IMR-90 (cell line): ENCODE results near the gene BAZ1A. TPM values are rescaled to one million over a fixed set of nuclear protein-coding genes. Genes with fewer than 3 reads are reported as not detected.

ENCODE experiments used
- ATAC-seq: fragments of 200-7000 bp; cut with Tn5 transposase; 2 replicates; pipeline ENCODE4 v1.9.1; 2020; ENCODE audit warnings: low read depth, mild to moderate bottlenecking, moderate library complexity
- BruUV-seq: library from RNA; stranded (reverse); fragments of 400-500 nt; replicated peaks from 2 replicates; lab custom pipeline; 2021; lab: Mats Ljungman, UMichigan
- CTCF ChIA-PET: fragments of 300-600 bp; formaldehyde crosslinking; extraction: SDS; loops from one replicate; lab custom pipeline; 2021; ENCODE audit warnings: antibody characterized with exemption; lab: Yijun Ruan, JAX
- POLR2A ChIA-PET: fragments of 300-600 bp; sonication (Branson Sonifier 250); formaldehyde crosslinking; loops from one replicate; lab custom pipeline; 2022; ENCODE audit warnings: antibody characterized with exemption; ENCODE audit not compliant: unreplicated experiment; lab: Charles Lee
- DNase-seq: peaks from one replicate; pipeline ENCODE4 v3.0.0; 2013
- H2AFZ ChIP-seq: replicated peaks from 2 replicates; pipeline ENCODE3; 2013; ENCODE audit warnings: low read length, mild to moderate bottlenecking; ENCODE audit not compliant: poor library complexity
- H2AK5ac ChIP-seq: 2 replicates; pipeline ENCODE4 v1.6.1; 2013; ENCODE audit warnings: low read depth, low read length, inconsistent platforms
- H2AK9ac ChIP-seq: replicated peaks from 2 replicates; pipeline ENCODE3; 2013; ENCODE audit warnings: mild to moderate bottlenecking, low read depth, low read length, moderate library complexity; ENCODE audit not compliant: poor library complexity
- H2BK120ac ChIP-seq: 2 replicates; pipeline ENCODE4 v1.6.1; 2013; ENCODE audit warnings: low read depth, low read length, inconsistent platforms
- H2BK15ac ChIP-seq: 3 replicates; pipeline ENCODE4 v1.6.1; 2013; ENCODE audit warnings: low read depth, low read length, inconsistent platforms
- H2BK20ac ChIP-seq: 2 replicates; pipeline ENCODE4 v1.6.1; 2013; ENCODE audit warnings: low read depth, mild to moderate bottlenecking, inconsistent platforms, low read length, moderate library complexity
- H2BK5ac ChIP-seq: 2 replicates; pipeline ENCODE4 v1.6.1; 2013; ENCODE audit warnings: mild to moderate bottlenecking, low read depth, low read length, inconsistent platforms; ENCODE audit not compliant: poor library complexity, severe bottlenecking
- H3K14ac ChIP-seq: replicated peaks from 2 replicates; pipeline ENCODE4 v1.6.1; 2013; ENCODE audit warnings: low read depth, low read length, inconsistent platforms
- H3K18ac ChIP-seq: 2 replicates; pipeline ENCODE4 v1.6.1; 2013; ENCODE audit warnings: low read depth, low read length, control low read depth
- H3K23ac ChIP-seq: 2 replicates; pipeline ENCODE4 v1.6.1; 2013; ENCODE audit warnings: low read depth, low read length, inconsistent platforms
- H3K27ac ChIP-seq: 2 replicates; pipeline ENCODE4 v1.5.1; 2013; ENCODE audit warnings: mild to moderate bottlenecking, control low read depth, low read length; ENCODE audit not compliant: insufficient read depth
- H3K27me3 ChIP-seq: 2 replicates; pipeline ENCODE4 v1.6.1; 2013; ENCODE audit warnings: low read length; ENCODE audit not compliant: control insufficient read depth, insufficient read depth
- H3K36me3 ChIP-seq: 2 replicates; pipeline ENCODE4 v1.6.1; 2013; ENCODE audit warnings: low read length, mixed read lengths; ENCODE audit not compliant: control insufficient read depth, insufficient read depth
- H3K4ac ChIP-seq: 2 replicates; pipeline ENCODE4 v1.6.1; 2013; ENCODE audit warnings: low read depth, low read length, inconsistent platforms
- H3K4me1 ChIP-seq: 2 replicates; pipeline ENCODE4 v1.6.1; 2013; ENCODE audit warnings: low read length, mixed read lengths; ENCODE audit not compliant: control insufficient read depth, insufficient read depth
- H3K4me2 ChIP-seq: 2 replicates; pipeline ENCODE4 v1.6.1; 2013; ENCODE audit warnings: low read depth, mild to moderate bottlenecking, control low read depth, low read length, moderate library complexity
- H3K4me3 ChIP-seq: 2 replicates; pipeline ENCODE4 v1.5.1; 2013; ENCODE audit warnings: low read depth, mild to moderate bottlenecking, control low read depth, low read length, moderate library complexity; ENCODE audit not compliant: insufficient read depth
- H3K56ac ChIP-seq: 2 replicates; pipeline ENCODE4 v1.6.1; 2013; ENCODE audit warnings: low read length, inconsistent platforms; ENCODE audit not compliant: insufficient read depth; ENCODE audit errors: extremely low read depth
- H3K79me1 ChIP-seq, 2 experiments: 2 replicates each; pipeline ENCODE4 v1.6.1; 2013; ENCODE audit warnings: low read length in 2 of 2, inconsistent platforms in 1 of 2, low read depth in 1 of 2
- H3K9ac ChIP-seq: 2 replicates; pipeline ENCODE4 v1.6.1; 2013; ENCODE audit warnings: low read depth, low read length, control low read depth
- H3K9me1 ChIP-seq: 2 replicates; pipeline ENCODE4 v1.6.1; 2013; ENCODE audit warnings: low read length, inconsistent platforms; ENCODE audit not compliant: insufficient read depth
- H3K9me3 ChIP-seq: 2 replicates; pipeline ENCODE4 v1.6.1; 2013; ENCODE audit warnings: low read length; ENCODE audit not compliant: control insufficient read depth, insufficient read depth
- H4K20me1 ChIP-seq: 2 replicates; pipeline ENCODE4 v1.6.1; 2013; ENCODE audit warnings: low read length, inconsistent platforms; ENCODE audit not compliant: insufficient read depth
- H4K5ac ChIP-seq: 2 replicates; pipeline ENCODE4 v1.6.1; 2013; ENCODE audit warnings: mild to moderate bottlenecking, low read depth, low read length, control low read depth
- H4K8ac ChIP-seq, 2 experiments: 2 replicates each; pipeline ENCODE4 v1.6.1; 2013; ENCODE audit warnings: low read depth in 2 of 2, low read length in 2 of 2, control low read depth in 1 of 2, inconsistent platforms in 1 of 2
- H4K91ac ChIP-seq: 2 replicates; pipeline ENCODE4 v1.6.1; 2013; ENCODE audit warnings: low read depth, low read length, inconsistent platforms; ENCODE audit not compliant: insufficient read depth
- ELK1 ChIP-seq: fragments of 150-350 bp; IDR thresholded peaks from 2 replicates; pipeline ENCODE4 v1.6.1; 2016; ENCODE audit warnings: low read depth, mild to moderate bottlenecking, low read length, moderate library complexity, borderline replicate concordance
- MXI1 ChIP-seq: IDR thresholded peaks from 2 replicates; pipeline ENCODE4 v1.6.1; 2012; ENCODE audit warnings: low read depth, mild to moderate bottlenecking, low read length, moderate library complexity, borderline replicate concordance
- NFE2L2 ChIP-seq: fragments of 150-350 bp; IDR thresholded peaks from 2 replicates; pipeline ENCODE4 v1.6.1; 2016; ENCODE audit warnings: low read depth, mild to moderate bottlenecking, low read length
- RAD21 ChIP-seq: IDR thresholded peaks from 2 replicates; pipeline ENCODE4 v1.6.1; 2012; ENCODE audit warnings: low read length, improper control_type of control experiment
- RFX5 ChIP-seq: IDR thresholded peaks from 2 replicates; pipeline ENCODE4 v1.8.0; 2012; ENCODE audit warnings: low read depth, mild to moderate bottlenecking, low read length, moderate library complexity
- WGBS, 2 experiments: methylation state at CpG; one replicate each; pipeline versions ENCODE4 v1.1.5 to v1.1.7; 2013; ENCODE audit warnings: missing lambda C conversion rate in 2 of 2; ENCODE audit not compliant: insufficient read length in 1 of 2; ENCODE audit errors: extremely low coverage in 2 of 2; 5-methylcytosine and 5-hydroxymethylcytosine counted together
- dilution Hi-C: fragments of 300-500 bp; cut with HindIII; formaldehyde crosslinking; loops from one replicate; pipeline ENCODE4 v1.14.3; 2018; ENCODE audit warnings: low sequenced_read_pairs; ENCODE audit not compliant: unreplicated experiment
- in situ Hi-C: fragments of 300-500 bp; cut with MboI; formaldehyde crosslinking; loops from 3 replicates; pipeline ENCODE4 v1.14.3; 2019; ENCODE audit warnings: low sequenced_read_pairs, inconsistent platforms, mixed read lengths
- intact Hi-C: fragments of 100-400 bp; cut with micrococcal nuclease; formaldehyde crosslinking; loops from 2 replicates; pipeline ENCODE4 v1.10.0; 2022
- polyA plus RNA-seq, 3 experiments: library from polyadenylated mRNA; depleted of rRNA; stranded (reverse); fragments of >200 nt; gene quantifications; 2 replicates each; pipeline ENCODE4 v1.2.3, GENCODE V29; 2012; ENCODE audit warnings: low replicate concordance in 1 of 3
- total RNA-seq: library from RNA; depleted of rRNA; stranded (reverse); fragments of >200 nt; gene quantifications from 2 replicates; pipeline ENCODE4 v1.2.3, GENCODE V29; 2012

BAZ1A gene
- total and polyA plus RNA-seq, 2 of the 4 experiments (the other 2 are of a cell fraction), result 15.3 to 23.8 TPM

GRCh38 chr14:34715127-34715863 lies 159.9 kb downstream of the BAZ1A start:
- BruUV-seq, result no TSS peak
- Histone ChIP-seq H3K27ac (no peak overlapping the region), H4K8ac (peak overlapping the region; percentile 15 to 74; a peak in 3 of 4 replicates), H3K4me2 (peak overlapping the region; percentile 86; the same call in 1 of the 2 replicates), H2BK120ac (peak overlapping the region; percentile 75), H2BK15ac (peak overlapping the region; percentile 77; the same call in 2 of the 3 replicates), H4K91ac (no peak overlapping the region), H2AFZ (no peak overlapping the region), H3K18ac (peak overlapping the region; percentile 4; the same call in 1 of the 2 replicates), H2BK20ac (peak overlapping the region; percentile 44), H3K9me3 (no peaks in the 10 kb centered on the region), H4K5ac (peak overlapping the region; percentile 77; the same call in 1 of the 2 replicates), H2AK5ac (peak overlapping the region; percentile 69; the same call in 1 of the 2 replicates), H3K23ac (peak overlapping the region; percentile 67; the same call in 1 of the 2 replicates), H3K36me3 (peaks cover 5% of the 10 kb centered on the region; the same call in 1 of the 2 replicates), H2BK5ac (peak overlapping the region; percentile 95), H3K4ac (peak overlapping the region; percentile 79; the same call in 1 of the 2 replicates), H3K56ac (peak overlapping the region; percentile 23; the same call in 1 of the 2 replicates), H4K20me1 (0 out of 2 replicates have a peak, but pooled peaks cover 7% of the 10 kb centered on the region), H3K27me3 (no peaks in the 10 kb centered on the region), H3K9ac (peak overlapping the region; percentile 100; the same call in 1 of the 2 replicates), H2AK9ac (no peak overlapping the region), H3K14ac (peak overlapping the region; percentile 42), H3K4me3 (peak overlapping the region; percentile 77), H3K79me1 (peaks cover 6 to 16% of the 10 kb centered on the region in 2 experiments), H3K4me1 (peaks cover 6% of the 10 kb centered on the region), H3K9me1 (peaks cover 3% of the 10 kb centered on the region)
- no peak for DNase-seq
- WGBS, 2 experiments, result no CpG with 5 or more reads among the region's 8 CpGs
- TF ChIP-seq ELK1 (no peak), MXI1 (no peak), RFX5 (no peak), RAD21 (no peak), NFE2L2 (no peak)
- dilution Hi-C loops, result no loop called here
- ChIA-PET POLR2A (interaction anchor here (0.6 to 1.0 kb wide), 2 partner anchors 53 to 77 kb away, joined by 3 to 4 read pairs; no protein-coding TSS in a partner anchor), CTCF (interaction anchor here (0.7 kb wide), 1 partner anchor 18 kb away, joined by 3 read pairs; no protein-coding TSS in a partner anchor)
- ATAC-seq, result no peak
- in situ Hi-C loops, result no loop called here
- intact Hi-C loops, result no loop called here
